GM21786 (cell line): ENCODE results near the gene TAAR1.

Experiments used
- ATAC-seq: cut with Tn5 transposase; IDR thresholded peaks from one replicate; pipeline ENCODE4 v1.9.1; 2021; ENCODE audit not compliant: unreplicated experiment

TAAR1 gene

GRCh38 chr6:132596201-132596600 is 62.8 kb downstream of the TAAR1 start:
- ATAC-seq: no peak
